K562 (cell line): ENCODE results near the gene MAP3K7. TPM values are rescaled to one million over a fixed set of nuclear protein-coding genes. Genes with fewer than 3 reads are reported as not detected.

Experiments
- ATAC-seq: fragments of 200-7000 bp; cut with Tn5 transposase; 3 replicates; pipeline ENCODE4 v1.9.1; 2020; ENCODE audit warnings: moderate library complexity
- BruUV-seq: library from RNA; stranded (reverse); fragments of 400-500 nt; replicated peaks from 2 replicates; lab custom pipeline; 2021; lab: Mats Ljungman, UMichigan
- CTCF ChIA-PET: fragments of 300-600 bp; formaldehyde crosslinking; extraction: SDS; loops from one replicate; lab custom pipeline; 2021; ENCODE audit warnings: low intra/inter-chr PET ratio; lab: Yijun Ruan, JAX
- POLR2A ChIA-PET: fragments of 300-600, 350-650 bp; sonication (Branson Sonifier 250); formaldehyde crosslinking; extraction: SDS; loops from one replicate; lab custom pipeline; 2021; ENCODE audit warnings: antibody characterized with exemption, inconsistent platforms; lab: Yijun Ruan, JAX
- DNase-seq, 4 experiments: peaks; one replicate each; pipeline versions ENCODE4 v3.0.0 to v3.0.0-alpha.2; 2011 to 2018; ENCODE audit warnings: low spot score in 3 of 4, mixed read lengths in 3 of 4; ENCODE audit errors: extremely low read depth in 1 of 4
- FAIRE-seq: peaks from 2 replicates; lab custom pipeline; 2011; peaks lifted over from hg19 to GRCh38; lab: Jason Lieb, UNC
- H2AFZ ChIP-seq: 2 replicates; pipeline ENCODE4 v1.6.0; 2011; ENCODE audit warnings: low read depth, low read length, control low read depth, inconsistent platforms
- H3K27ac ChIP-seq: fragments of 200-600 bp; 3 replicates; pipeline ENCODE4 v1.8.0; 2011; ENCODE audit warnings: low read depth, mild to moderate bottlenecking, control low read depth, inconsistent platforms, low read length, moderate library complexity, mixed read lengths; ENCODE audit errors: extremely low read depth
- H3K27me3 ChIP-seq, 2 experiments: fragments of 300-600 bp in 1 of 2; 2 replicates in 1 of 2; 3 replicates in 1 of 2; pipeline versions ENCODE4 v1.6.0 to v1.8.0; 2011; ENCODE audit warnings: inconsistent platforms in 2 of 2, low read length in 2 of 2, mild to moderate bottlenecking in 1 of 2, mixed read lengths in 1 of 2, moderate library complexity in 1 of 2; ENCODE audit not compliant: control insufficient read depth in 2 of 2, insufficient read depth in 2 of 2
- H3K36me3 ChIP-seq: fragments of 300-600 bp; 3 replicates; pipeline ENCODE4 v1.8.0; 2011; ENCODE audit warnings: mild to moderate bottlenecking, low read length, inconsistent platforms; ENCODE audit not compliant: control insufficient read depth, insufficient read depth
- H3K4me1 ChIP-seq, 2 experiments: fragments of 200-600 bp in 1 of 2; replicated peaks in 1 of 2; 2 replicates in 1 of 2; 3 replicates in 1 of 2; pipeline versions ENCODE4 v1.5.1 to v1.8.0; 2011; ENCODE audit warnings: inconsistent platforms in 2 of 2, low read length in 2 of 2, mild to moderate bottlenecking in 1 of 2, mixed read lengths in 1 of 2, moderate library complexity in 1 of 2; ENCODE audit not compliant: control insufficient read depth in 2 of 2, insufficient read depth in 2 of 2
- H3K4me2 ChIP-seq: 2 replicates; pipeline ENCODE4 v1.6.1; 2011; ENCODE audit warnings: low read length, control low read depth, inconsistent platforms, mixed read lengths; ENCODE audit not compliant: insufficient read depth
- H3K4me3 ChIP-seq: fragments of 200-600 bp; sonication (generic), shearing (Covaris generic); 2 replicates; pipeline ENCODE4 v1.5.1; 2016; ENCODE audit warnings: control low read depth, inconsistent platforms
- H3K79me2 ChIP-seq: fragments of 200-600 bp; 3 replicates; pipeline ENCODE4 v1.8.0; 2011; ENCODE audit warnings: low read length, inconsistent platforms; ENCODE audit not compliant: control insufficient read depth, insufficient read depth
- H3K9ac ChIP-seq, 2 experiments: 2 replicates each; pipeline versions ENCODE4 v1.6.0 to v1.6.1; 2011; ENCODE audit warnings: low read depth in 2 of 2, low read length in 2 of 2, control low read depth in 1 of 2, inconsistent platforms in 1 of 2, mild to moderate bottlenecking in 1 of 2, mixed read lengths in 1 of 2; ENCODE audit not compliant: insufficient read depth in 1 of 2
- H3K9me1 ChIP-seq: one replicate; pipeline ENCODE4 v1.6.0; 2011; ENCODE audit warnings: inconsistent platforms, mild to moderate bottlenecking, low read length, moderate library complexity; ENCODE audit not compliant: control insufficient read depth, insufficient read depth
- H3K9me3 ChIP-seq: replicated peaks from 2 replicates; pipeline ENCODE4 v1.5.1; 2011; ENCODE audit warnings: low read depth, low read length, inconsistent platforms; ENCODE audit not compliant: control insufficient read depth, insufficient read depth
- H4K20me1 ChIP-seq: replicated peaks from 2 replicates; pipeline ENCODE4 v1.6.1; 2011; ENCODE audit warnings: low read length, inconsistent platforms, mixed read lengths; ENCODE audit not compliant: control insufficient read depth, insufficient read depth
- CREBBP ChIP-seq: IDR thresholded peaks from one replicate; pipeline ENCODE4 v1.6.1; 2012; ENCODE audit warnings: low read depth, mild to moderate bottlenecking, control low read depth, inconsistent platforms, low read length
- ETV1 ChIP-seq: fragments of 450-650 bp; conservative IDR thresholded peaks from 2 replicates; pipeline ENCODE4 v1.6.1; 2016; ENCODE audit warnings: missing genetic modification characterization, control low read depth, low read depth, missing compliant biosample characterization
- EZH2 ChIP-seq: IDR thresholded peaks from 2 replicates; pipeline ENCODE4 v1.6.1; 2012; ENCODE audit warnings: low read depth, mild to moderate bottlenecking, inconsistent platforms, low read length, borderline replicate concordance
- FOXA3 ChIP-seq, 2 experiments: fragments of 450-650 bp in 1 of 2; sonication (generic) in 1 of 2; formaldehyde crosslinking; IDR thresholded peaks in 1 of 2; conservative IDR thresholded peaks in 1 of 2; 2 replicates each; pipeline versions ENCODE4 v1.4.0 to v1.8.0; 2020 to 2022; ENCODE audit warnings: mild to moderate bottlenecking in 2 of 2, missing genetic modification reagents in 1 of 2
- NELFE ChIP-seq: IDR thresholded peaks from 2 replicates; pipeline ENCODE4 v1.6.1; 2011; ENCODE audit warnings: mild to moderate bottlenecking; ENCODE audit not compliant: insufficient read depth, insufficient read length
- TRIM25 ChIP-seq: fragments of 450-650 bp; IDR thresholded peaks from 2 replicates; pipeline ENCODE4 v1.7.0; 2016; ENCODE audit warnings: borderline replicate concordance
- in situ Hi-C: fragments of 300-500 bp; cut with MboI; formaldehyde crosslinking; loops from 4 replicates; pipeline ENCODE4 v1.15.0; 2018; ENCODE audit warnings: inconsistent platforms, mixed read lengths
- intact Hi-C: fragments of 100-400 bp; cut with micrococcal nuclease; formaldehyde crosslinking; loops from 2 replicates; pipeline ENCODE4 v1.14.2; 2022
- polyA plus RNA-seq, 8 experiments: library from polyadenylated mRNA; depleted of rRNA in 4 of 8; stranded (reverse) in 5 of 8; unstranded in 3 of 8; fragments of >200 nt; fragmentation: Nextera tagmentation in 2 of 8; fragmentation: Illumina TruSeq in 1 of 8; extraction: Ambion mirVana in 2 of 8; extraction: Trizol in 1 of 8; gene quantifications; 2 replicates each; pipeline versions ENCODE4 v1.2.1 to v1.2.3, GENCODE V29; 2011 to 2014; ENCODE audit warnings: inconsistent platforms in 1 of 8, missing spikeins in 1 of 8
- total RNA-seq, 7 experiments: library from RNA; depleted of rRNA in 6 of 7; stranded (reverse); fragments of >200 nt in 6 of 7; fragmentation: Illumina TruSeq in 2 of 7; extraction: Trizol in 2 of 7; gene quantifications; 2 replicates each; pipeline versions ENCODE4 v1.2.1 to v1.2.3, GENCODE V29; 2011 to 2021; ENCODE audit warnings: low replicate concordance in 1 of 7

MAP3K7 gene
- total and polyA plus RNA-seq, 9 of the 15 experiments (the other 6 are each of a cell fraction or from before 2014, with no cell fraction given) = 13.4 to 60.9 (median 34.8) TPM

GRCh38 chr6:90488816-90489215 lies 98.1 kb downstream of the MAP3K7 start:
- Histone ChIP-seq H3K4me2 (no peak overlapping the region), H3K79me2 (no peaks in the 10 kb centered on the region), H3K27me3 (no peaks in the 10 kb centered on the region), H3K9me3 (no peaks in the 10 kb centered on the region), H3K27ac (no peak overlapping the region), H4K20me1 (no peaks in the 10 kb centered on the region), H3K9me1 (no peaks in the 10 kb centered on the region), H3K4me1 (no peaks in the 10 kb centered on the region; a peak in 2 of 5 replicates), H3K36me3 (no peaks in the 10 kb centered on the region), H3K4me3 (no peak overlapping the region), H3K9ac (no peak overlapping the region), H2AFZ (no peak overlapping the region)
- TF ChIP-seq FOXA3 (CRISPR knock-in tag; conservative IDR thresholded peaks at IDR 0.05 in 1 of 2, IDR thresholded peaks at IDR 0.05 in 1 of 2) (no peak), TRIM25 (no peak), CREBBP (no peak), EZH2 (no peak), NELFE (no peak), ETV1 (tag) (no peak)
- BruUV-seq = no TSS peak
- ChIA-PET POLR2A (no interaction called here), CTCF (no interaction called here)
- intact Hi-C loops (no loop called here), in situ Hi-C loops (no loop called here)
- no peak for FAIRE-seq
- no peak for ATAC-seq
- DNase-seq = no peak
